Measurements from ENCODE around the gene ZC3H7A. TPM values are rescaled to one million over a fixed set of nuclear protein-coding genes. Genes with fewer than 3 reads are reported as not detected.

The ZC3H7A gene
- total RNA-seq, 4 donors from 2014 or later, result 16.6 to 34.1 (median 30.2) TPM

- Histone ChIP-seq H3K4me3 (no peak overlapping the region), H3K27ac (peak overlapping the region in 2 of 4 donors; percentile 92 to 99), H3K36me3 (no peaks in the 10 kb centered on the region), H3K9me3 (no peaks in the 10 kb centered on the region), H3K27me3 (no peaks in the 10 kb centered on the region), H3K4me1 (peaks cover 24 to 52% (median 33%) of the 10 kb centered on the region in 3 donors)
- WGBS, 2 donors, result 73 to 75% methylated on average over 14 of the region's 14 CpGs
- intact Hi-C loops (cut with DNase I), result loop anchor here (5.0 kb wide), 1 partner anchor 57 kb away; the partner anchor contains the start of gene TXNDC11
- no peak for DNase-seq
- no peak for TF ChIP-seq POLR2A (IDR thresholded peaks at IDR 0.05)
- TF ChIP-seq CTCF (IDR thresholded peaks at IDR 0.05), result no peak
Measured at GRCh38 chr16:11799509-11800381, 2.7 kb upstream of the ZC3H7A start.

- Histone ChIP-seq H3K36me3 (no peaks in the 10 kb centered on the region), H3K27me3 (no peaks in the 10 kb centered on the region), H3K4me1 (peaks cover 24 to 60% (median 41%) of the 10 kb centered on the region in 3 donors), H3K9me3 (no peaks in the 10 kb centered on the region), H3K27ac (peak overlapping the region; percentile 92 to 99 (median 96)), H3K4me3 (no peak overlapping the region)
- intact Hi-C loops (cut with DNase I), result loop anchor here (5.0 kb wide), 1 partner anchor 57 kb away; the partner anchor contains the start of gene TXNDC11
- no peak for TF ChIP-seq POLR2A (IDR thresholded peaks at IDR 0.05)
- no peak for TF ChIP-seq CTCF (IDR thresholded peaks at IDR 0.05)
- 91 to 95% methylated on average over 10 of the region's 10 CpGs for WGBS, 2 donors
- DNase-seq, result no peak
Measured at GRCh38 chr16:11799017-11799381, 1.9 kb upstream of the ZC3H7A start.

GRCh38 chr16:11797957-11798299 is 870 bp upstream of the ZC3H7A start:
- intact Hi-C loops (cut with DNase I), result loop anchor here (5.0 kb wide), 1 partner anchor 56 kb away; the partner anchor contains the start of gene TXNDC11

GRCh38 chr16:11796227-11797165 is 562 bp downstream of the ZC3H7A start:
- Histone ChIP-seq H3K9me3 (no peaks in the 10 kb centered on the region), H3K27me3 (no peaks in the 10 kb centered on the region), H3K4me3 (peak overlapping the region; percentile 53 to 88 (median 80)), H3K36me3 (no peaks in the 10 kb centered on the region), H3K27ac (peak overlapping the region; percentile 92 to 99 (median 94)), H3K4me1 (peaks cover 42 to 85% (median 65%) of the 10 kb centered on the region in 3 donors)
- TF ChIP-seq CTCF (IDR thresholded peaks at IDR 0.05), result no peak
- peak in 1 of 4 donors; percentile 17 for TF ChIP-seq POLR2A (IDR thresholded peaks at IDR 0.05)
- 0 to 1% methylated on average over 26 to 34 of the region's 93 CpGs for WGBS, 2 donors
- DNase-seq, result no peak
- intact Hi-C loops (cut with DNase I), result loop anchor here (5.0 kb wide), 1 partner anchor 54 kb away; the partner anchor contains the start of gene TXNDC11

More at GRCh38 chr16:11797957-11798299, 870 bp upstream of the ZC3H7A start:
- Histone ChIP-seq H3K27me3 (no peaks in the 10 kb centered on the region), H3K4me1 (peaks cover 32 to 71% (median 52%) of the 10 kb centered on the region in 3 donors), H3K36me3 (no peaks in the 10 kb centered on the region), H3K27ac (peak overlapping the region; percentile 92 to 99 (median 96)), H3K9me3 (no peaks in the 10 kb centered on the region), H3K4me3 (peak overlapping the region; percentile 53 to 88 (median 80))
- TF ChIP-seq CTCF (IDR thresholded peaks at IDR 0.05), result no peak
- no peak for TF ChIP-seq POLR2A (IDR thresholded peaks at IDR 0.05)
- WGBS, 2 donors, result 2 to 5% methylated on average over 6 to 7 of the region's 7 CpGs
- no peak for DNase-seq

All from esophagus squamous epithelium (tissue), 5 donors.